Measurements from ENCODE around the gene ZNF717. TPM values are rescaled to one million over a fixed set of nuclear protein-coding genes. Genes with fewer than 3 reads are reported as not detected.
"Not testable (repeated sequence)": the region's sequence is repeated elsewhere in the genome, so short reads cannot be mapped to it uniquely, and the experiment has no call there.

Gene ZNF717
- total RNA-seq, 3 donors from 2014 or later (not counting 1 experiment from before 2014, with no cell fraction given) = 8.0 to 10.6 (median 10.0) TPM

GRCh38 chr3:75782506-75782905 lies 2.8 kb downstream of the ZNF717 start:
- ATAC-seq (no peak), DNase-seq (no peak)
- intact Hi-C loops (cut with micrococcal nuclease) = no loop called here
- WGBS (ENCODE audit: insufficient coverage) = 97% methylated on average over 16 of the region's 16 CpGs
- Histone ChIP-seq H3K4me3 (ENCODE audit: low read length) (no peak overlapping the region), H3K4me1 (ENCODE audit: control insufficient read depth, insufficient read depth, low read length) (peaks cover 6% of the 10 kb centered on the region), H3K9me3 (ENCODE audit: control insufficient read depth, insufficient read depth, low read length) (peaks cover 6% of the 10 kb centered on the region), H3K36me3 (ENCODE audit: control insufficient read depth, insufficient read depth, low read length) (no peaks in the 10 kb centered on the region), H3K27me3 (ENCODE audit: control insufficient read depth, insufficient read depth, low read length) (no peaks in the 10 kb centered on the region), H3K27ac (ENCODE audit: low read length) (no peak overlapping the region)
- no peaks in the 10 kb centered on the region for H3K27me3 Mint-ChIP-seq (ENCODE audit: low read depth in 2 of 2)
- H3K36me3 Mint-ChIP-seq = peaks cover 12% of the 10 kb centered on the region
- no peak for TF ChIP-seq CTCF (IDR thresholded peaks at IDR 0.05)
- H3K4me3 Mint-ChIP-seq = no peak overlapping the region
- H3K4me1 Mint-ChIP-seq = peaks cover 12 to 33% of the 10 kb centered on the region in 2 donors
- H3K27ac Mint-ChIP-seq = no peak overlapping the region
- peaks cover 0 to 10% of the 10 kb centered on the region in 2 donors for H3K9me3 Mint-ChIP-seq

GRCh38 chr3:75781079-75781745 lies 4.1 kb downstream of the ZNF717 start:
- intact Hi-C loops (cut with micrococcal nuclease) = no loop called here
- TF ChIP-seq CTCF (IDR thresholded peaks at IDR 0.05) = no peak
- DNase-seq = no peak

GRCh38 chr3:75777742-75778141 lies 7.6 kb downstream of the ZNF717 start:
- ATAC-seq; H3K9me3 ChIP-seq (ENCODE audit: control insufficient read depth, insufficient read depth, low read length); H3K27me3 ChIP-seq (ENCODE audit: control insufficient read depth, insufficient read depth, low read length); DNase-seq; H3K9me3 Mint-ChIP-seq; H3K27ac Mint-ChIP-seq; H3K4me3 ChIP-seq (ENCODE audit: low read length); intact Hi-C loops (cut with micrococcal nuclease); H3K27me3 Mint-ChIP-seq (ENCODE audit: low read depth in 2 of 2); H3K4me1 ChIP-seq (ENCODE audit: control insufficient read depth, insufficient read depth, low read length); H3K27ac ChIP-seq (ENCODE audit: low read length); H3K4me3 Mint-ChIP-seq; H3K36me3 ChIP-seq (ENCODE audit: control insufficient read depth, insufficient read depth, low read length): not testable (repeated sequence)
- Mint-ChIP-seq H3K36me3 (peaks cover 12% of the 10 kb centered on the region), H3K4me1 (peaks cover 0 to 21% of the 10 kb centered on the region in 2 donors)
- WGBS (ENCODE audit: insufficient coverage) = 95% methylated on average over 11 of the region's 11 CpGs

More at GRCh38 chr3:75781079-75781745, 4.1 kb downstream of the ZNF717 start:
- Mint-ChIP-seq H3K9me3 (peaks cover 0 to 9% of the 10 kb centered on the region in 2 donors), H3K36me3 (peaks cover 12% of the 10 kb centered on the region), H3K4me1 (peaks cover 12 to 40% of the 10 kb centered on the region in 2 donors), H3K4me3 (no peak overlapping the region), H3K27me3 (ENCODE audit: low read depth in 2 of 2) (no peaks in the 10 kb centered on the region), H3K27ac (no peak overlapping the region)
- Histone ChIP-seq H3K27ac (ENCODE audit: low read length) (no peak overlapping the region), H3K4me1 (ENCODE audit: control insufficient read depth, insufficient read depth, low read length) (peaks cover 6% of the 10 kb centered on the region), H3K4me3 (ENCODE audit: low read length) (no peak overlapping the region), H3K36me3 (ENCODE audit: control insufficient read depth, insufficient read depth, low read length) (no peaks in the 10 kb centered on the region), H3K27me3 (ENCODE audit: control insufficient read depth, insufficient read depth, low read length) (no peaks in the 10 kb centered on the region), H3K9me3 (ENCODE audit: control insufficient read depth, insufficient read depth, low read length) (peaks cover 6% of the 10 kb centered on the region)
- WGBS (ENCODE audit: insufficient coverage) = 77% methylated on average over 7 of the region's 7 CpGs
- ATAC-seq = no peak

GRCh38 chr3:75771631-75772030 lies 13.7 kb downstream of the ZNF717 start:
- peaks cover 24% of the 10 kb centered on the region for H3K9me3 ChIP-seq (ENCODE audit: control insufficient read depth, insufficient read depth, low read length)
- WGBS (ENCODE audit: insufficient coverage) = 91% methylated on average over 10 of the region's 10 CpGs
- H3K4me1 ChIP-seq (ENCODE audit: control insufficient read depth, insufficient read depth, low read length); ATAC-seq; H3K4me3 Mint-ChIP-seq; DNase-seq; H3K9me3 Mint-ChIP-seq; H3K27ac ChIP-seq (ENCODE audit: low read length); H3K27me3 Mint-ChIP-seq (ENCODE audit: low read depth in 2 of 2); H3K27ac Mint-ChIP-seq; H3K27me3 ChIP-seq (ENCODE audit: control insufficient read depth, insufficient read depth, low read length); H3K36me3 Mint-ChIP-seq; H3K36me3 ChIP-seq (ENCODE audit: control insufficient read depth, insufficient read depth, low read length); intact Hi-C loops (cut with micrococcal nuclease); H3K4me3 ChIP-seq (ENCODE audit: low read length): not testable (repeated sequence)
- peaks cover 25 to 29% of the 10 kb centered on the region in 2 donors for H3K4me1 Mint-ChIP-seq

Measured in natural killer cell (primary cell).